Middle frontal gyrus (tissue), 1 donor: ENCODE results near the gene PFKFB2.

Source experiments
- DNase-seq: peaks from one replicate; pipeline ENCODE4 v3.0.0-alpha.2; 2015; ENCODE audit warnings: low spot score; ENCODE audit errors: extremely low spot score

PFKFB2 gene

GRCh38 chr1:207052911-207053769, at the start of gene PFKFB2:
PFKFB2 (plus strand) TSS chr1:207053275; CDS start chr1:207054718, 1,443 bp downstream.
- peak; percentile 96 for DNase-seq

DNA sequence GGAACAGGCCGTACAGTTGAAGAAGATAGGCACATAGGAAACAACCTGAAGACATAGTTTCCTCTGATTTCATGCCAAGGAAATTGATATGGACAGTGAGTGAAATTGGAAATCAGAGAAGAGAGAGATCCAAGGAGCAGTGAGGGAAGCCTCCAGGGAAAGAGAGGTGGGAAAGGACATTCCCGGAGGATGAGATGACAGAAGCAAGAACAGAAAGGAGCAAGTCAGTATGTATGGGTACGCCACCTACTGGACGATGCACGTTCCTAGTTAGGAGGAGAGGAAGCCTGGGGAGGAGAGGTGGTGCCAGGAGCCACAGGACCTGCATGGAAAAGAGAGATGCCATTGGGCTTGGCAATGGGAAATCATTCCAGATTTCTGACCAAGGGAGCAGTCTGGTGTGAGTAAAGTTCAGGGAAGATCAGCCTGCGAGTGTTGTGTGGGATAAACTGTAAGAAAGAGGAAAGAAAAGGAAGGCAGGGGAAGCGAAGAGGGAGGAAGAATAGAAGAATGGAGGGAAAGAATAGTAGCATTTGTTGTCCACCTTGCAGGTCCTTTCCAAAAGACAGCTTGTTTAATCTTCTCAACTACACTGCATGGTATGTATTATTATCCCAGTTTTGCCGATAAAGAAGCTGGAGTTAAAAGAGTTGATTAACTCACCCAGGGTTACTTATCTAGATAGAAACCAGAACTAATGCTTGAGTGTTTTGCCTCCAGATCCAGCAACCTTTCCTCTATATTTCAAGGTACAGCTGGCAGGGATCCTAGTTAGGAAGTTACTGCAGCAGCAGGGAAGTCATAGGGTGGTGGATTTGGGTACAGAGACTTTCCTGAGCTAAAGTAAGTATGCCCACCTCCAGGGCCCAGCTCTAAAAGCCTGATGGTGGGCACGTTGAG, 47.9 kb upstream of the PFKFB2 start:
- DNase-seq: no peak

- no peak for DNase-seq
Observed at GRCh38 chr1:207006083-207006482, 47.0 kb upstream of the PFKFB2 start.

DNA sequence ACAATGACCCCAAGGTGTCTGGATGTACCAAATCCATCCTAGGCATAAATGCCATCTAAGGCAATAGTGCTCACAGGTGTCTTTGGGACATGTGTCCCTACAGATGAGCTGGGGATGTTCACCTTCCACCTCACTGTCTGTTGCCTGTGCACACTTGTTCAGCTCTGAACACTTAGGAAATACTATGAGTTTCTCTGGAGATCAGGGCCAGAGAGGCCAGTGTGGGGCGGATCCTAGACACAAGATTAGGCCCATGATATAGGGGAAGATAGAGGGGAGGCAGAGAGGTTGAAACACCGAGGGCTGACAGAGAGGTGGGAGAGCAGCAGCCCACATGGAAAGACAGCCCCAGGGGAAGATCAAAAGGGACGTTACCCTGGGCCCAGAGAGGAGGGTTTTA, 46.2 kb upstream of the PFKFB2 start:
- DNase-seq: no peak

DNA sequence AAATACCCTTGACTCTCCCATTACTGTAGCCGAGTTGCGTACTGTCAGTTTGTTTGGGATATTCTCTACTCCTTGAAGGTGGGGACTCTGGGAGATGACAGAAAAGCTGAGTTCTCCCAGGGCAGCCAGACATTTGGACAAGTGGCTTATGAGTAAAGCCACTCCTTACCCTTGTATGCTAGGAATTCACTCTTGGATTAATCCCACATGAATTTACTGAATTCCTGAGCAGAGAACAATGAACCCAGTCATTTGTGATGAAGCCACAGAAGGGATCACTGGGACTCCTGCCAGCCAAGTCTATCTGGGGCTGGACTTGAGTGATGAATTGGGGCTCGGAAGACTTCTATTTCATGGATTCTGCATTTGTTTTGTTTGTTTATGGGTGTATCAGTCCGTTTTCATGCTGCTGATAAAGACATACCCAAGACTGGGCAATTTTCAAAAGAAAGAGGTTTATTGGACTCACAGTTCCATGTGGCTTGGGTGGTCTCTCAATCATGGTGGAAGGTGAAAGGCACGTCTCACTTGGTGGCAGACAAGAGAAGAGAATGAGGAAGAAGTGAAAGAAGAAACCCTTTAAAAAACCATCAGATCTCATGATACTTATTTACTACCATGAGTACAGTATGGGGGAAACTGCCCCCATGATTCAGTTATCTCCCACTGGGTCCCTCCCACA, 45.6 kb upstream of the PFKFB2 start:
- DNase-seq: no peak

- DNase-seq: no peak
Observed at GRCh38 chr1:207009182-207009850, 43.8 kb upstream of the PFKFB2 start.

DNA sequence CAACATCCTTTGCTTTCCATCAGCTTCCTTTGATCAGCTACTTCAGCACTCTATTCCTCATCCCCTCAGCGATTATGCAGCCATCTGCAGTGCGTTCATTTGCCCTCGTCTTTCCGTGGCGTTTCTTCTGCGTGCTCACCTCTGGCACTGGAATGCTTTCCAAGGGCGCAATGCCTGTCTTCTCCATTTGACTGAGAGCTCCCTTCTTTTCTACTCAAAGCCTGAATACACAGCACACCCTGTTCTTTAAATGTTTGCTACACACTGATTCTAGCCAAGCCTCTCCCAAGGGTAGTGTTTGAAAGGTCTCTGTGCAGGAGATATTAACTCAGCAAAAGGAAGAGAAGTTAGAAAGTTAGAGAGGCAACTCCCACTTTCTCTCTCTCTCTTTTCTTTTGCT, 43.1 kb upstream of the PFKFB2 start:
- no peak for DNase-seq

DNA sequence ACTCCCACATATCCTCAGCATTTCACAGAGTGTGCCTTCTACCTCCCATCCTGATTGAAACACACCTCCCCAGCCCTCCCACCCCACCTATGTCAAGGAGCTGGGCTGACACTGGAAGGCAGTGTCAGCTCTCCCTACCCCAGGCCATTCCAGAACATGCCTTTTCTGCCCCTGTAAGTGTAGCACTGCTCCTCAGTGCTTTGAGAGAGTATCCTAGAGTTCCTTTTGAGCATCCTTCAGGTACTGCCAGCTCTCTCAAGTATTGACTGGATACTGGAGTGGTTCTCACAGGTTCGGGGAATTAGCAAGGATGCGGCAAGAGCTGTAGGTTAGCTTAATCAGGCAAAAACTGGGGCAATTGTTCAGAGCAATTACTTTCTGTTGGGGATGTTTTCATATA, 42.3 kb upstream of the PFKFB2 start:
- DNase-seq: no peak

- DNase-seq: no peak
Observed at GRCh38 chr1:207013321-207014085, 39.6 kb upstream of the PFKFB2 start.

DNA sequence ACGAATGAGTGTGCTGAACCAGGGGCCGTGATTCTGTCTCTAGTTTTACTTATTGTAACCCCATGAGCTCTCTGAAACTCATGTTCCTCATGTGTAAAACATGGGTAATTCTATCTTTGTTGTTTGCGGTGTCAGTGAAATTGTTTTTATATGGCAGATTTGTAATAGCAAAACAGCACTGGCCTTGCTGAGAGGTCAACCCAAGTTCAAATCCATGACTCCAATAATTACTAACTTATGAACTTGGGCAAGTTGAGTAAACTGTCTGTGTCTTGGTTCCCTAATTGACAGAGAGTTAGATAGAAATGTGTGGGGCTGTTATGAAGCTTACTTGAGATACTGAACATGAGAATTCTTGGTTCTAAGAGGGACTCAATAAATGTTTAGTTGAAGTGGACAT, 38.3 kb upstream of the PFKFB2 start:
- no peak for DNase-seq

DNA sequence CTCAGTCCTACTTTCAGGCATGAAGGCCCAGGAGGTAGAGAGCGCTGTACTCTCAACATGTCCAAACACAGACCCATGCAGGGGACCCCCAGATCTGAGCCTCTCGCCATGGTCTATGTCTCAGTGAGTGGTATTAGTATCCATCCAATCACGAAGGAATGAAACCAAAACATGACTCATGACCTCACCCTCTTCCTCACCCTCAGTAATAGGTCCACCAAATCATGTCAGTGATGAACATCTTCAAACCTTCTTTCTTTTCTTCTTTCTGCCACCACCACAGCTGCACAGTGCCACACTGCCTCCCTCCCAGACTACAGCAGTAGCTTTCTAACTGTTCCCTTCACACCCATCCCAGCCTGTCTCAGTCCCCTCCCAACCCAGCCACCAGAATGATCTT, 37.3 kb upstream of the PFKFB2 start:
- no peak for DNase-seq

DNA sequence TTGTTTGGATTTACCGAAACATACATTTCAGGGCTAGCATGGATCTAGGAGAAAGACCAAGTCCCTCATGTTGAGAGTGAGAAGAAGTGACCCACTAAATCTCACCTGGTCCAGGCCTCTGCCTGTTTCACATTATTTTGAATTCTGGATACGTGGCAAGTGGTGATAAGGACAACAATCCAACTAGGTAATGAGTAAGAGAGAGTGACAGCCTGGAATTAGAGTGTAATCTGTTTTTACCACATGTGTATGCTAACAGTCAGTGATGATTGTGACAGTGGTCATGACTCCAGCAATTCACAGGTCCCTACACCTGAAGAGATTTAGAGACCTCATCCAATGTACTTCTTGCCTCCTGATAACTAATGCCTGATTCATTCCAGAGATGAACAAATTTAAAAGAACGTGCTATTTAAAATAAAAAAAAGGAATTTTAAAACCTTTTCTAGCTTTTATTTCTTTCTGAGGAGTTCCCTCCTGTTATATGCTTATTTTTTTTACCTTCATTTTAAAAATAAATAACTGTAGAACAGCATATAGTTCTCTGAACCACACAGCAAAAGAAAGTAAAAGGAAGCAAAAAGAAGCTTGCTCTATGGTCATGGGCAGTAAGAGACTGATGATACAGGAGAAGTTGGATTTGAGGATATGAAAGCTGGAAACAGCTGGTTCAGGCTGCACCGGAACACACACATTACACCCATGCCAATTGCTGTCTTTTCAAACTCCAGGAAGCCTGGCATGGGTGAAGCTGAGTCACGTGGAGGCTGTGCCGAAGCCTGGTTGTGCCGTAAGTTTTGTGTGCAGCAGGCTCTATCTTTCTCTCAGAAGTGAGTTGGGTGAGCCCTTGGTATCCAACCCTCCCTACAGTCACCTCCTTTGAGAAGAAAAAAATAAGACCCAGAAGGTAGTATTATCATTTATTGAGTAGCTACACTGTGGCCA, 35.2 kb upstream of the PFKFB2 start:
- DNase-seq: no peak

- no peak for DNase-seq
Observed at GRCh38 chr1:207018707-207019106, 34.4 kb upstream of the PFKFB2 start.

DNA sequence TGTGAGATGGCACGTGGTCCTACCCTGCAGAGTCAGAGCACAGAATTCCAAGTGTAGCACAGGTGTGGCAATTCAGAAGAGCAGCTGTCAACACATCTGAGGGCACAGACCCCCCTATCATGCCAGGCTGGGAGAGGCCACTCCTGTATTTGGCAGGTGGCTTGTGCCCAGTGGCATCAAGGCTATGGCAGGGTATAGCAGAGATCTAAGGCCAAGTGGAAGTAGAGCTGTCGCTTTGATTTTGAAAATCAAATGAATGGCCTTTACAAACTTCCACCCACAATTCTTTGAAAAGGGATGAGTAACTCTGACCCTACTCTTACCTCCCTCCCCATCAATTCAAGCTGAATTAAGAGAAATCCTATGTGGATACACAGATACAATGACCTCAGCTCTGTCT, 33.9 kb upstream of the PFKFB2 start:
- no peak for DNase-seq

DNA sequence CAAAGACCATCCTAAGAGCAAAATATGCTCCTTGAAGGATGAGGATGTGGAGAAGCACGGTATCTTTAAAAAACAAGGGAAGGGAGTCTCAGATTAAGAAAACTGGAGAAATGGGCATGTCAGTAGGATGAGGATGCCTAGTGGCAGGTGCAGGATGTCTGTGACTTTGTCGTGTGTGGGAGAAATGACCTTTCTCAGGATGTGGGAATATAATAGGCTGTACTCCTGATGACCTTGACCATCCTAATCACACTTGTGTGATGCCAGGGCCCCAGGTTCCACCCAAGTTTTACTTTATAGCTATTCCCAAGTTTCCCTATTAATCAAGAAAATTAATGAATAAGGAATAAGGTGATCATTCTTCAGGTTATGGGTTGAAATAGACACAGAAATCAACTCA, 33.4 kb upstream of the PFKFB2 start:
- DNase-seq: no peak

GRCh38 chr1:207020065-207020708, 32.9 kb upstream of the PFKFB2 start:
- no peak for DNase-seq

DNA sequence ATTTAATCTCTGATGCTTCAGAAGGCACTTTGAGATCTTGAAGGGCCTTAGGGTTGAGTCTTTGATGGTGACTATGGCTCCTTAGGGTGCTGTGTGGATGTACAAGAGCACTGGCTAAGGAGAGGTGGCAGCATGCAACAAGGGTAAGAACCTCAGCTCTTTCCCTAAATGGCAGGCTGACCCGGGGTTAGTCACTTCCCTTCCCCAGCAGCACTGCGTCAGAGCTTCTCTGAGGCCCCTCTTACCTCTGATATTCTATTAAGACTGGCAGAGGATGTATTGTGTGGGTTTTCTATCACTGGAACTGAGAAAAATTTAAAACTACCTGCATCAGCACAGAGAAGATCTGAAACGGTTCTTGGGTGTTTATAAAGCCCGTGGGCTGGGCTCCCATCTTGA, 32.4 kb upstream of the PFKFB2 start:
- no peak for DNase-seq

GRCh38 chr1:207021139-207021861, 31.8 kb upstream of the PFKFB2 start:
- DNase-seq: no peak
